Fibroblast of villous mesenchyme (primary cell): ENCODE data around the gene CHPF2. TPM values are rescaled to one million over a fixed set of nuclear protein-coding genes. Genes with fewer than 3 reads are reported as not detected.

ENCODE experiments used
- DNase-seq: peaks from one replicate; pipeline ENCODE4 v3.0.0-alpha.2; 2010; ENCODE audit warnings: low read depth
- H3K4me3 ChIP-seq: 2 replicates; pipeline ENCODE4 v1.5.1; 2011; ENCODE audit warnings: low read depth, mild to moderate bottlenecking, low read length
- total RNA-seq: library from RNA; depleted of rRNA; stranded (reverse); fragments of >200 nt; gene quantifications from 2 replicates; pipeline ENCODE4 v1.2.3, GENCODE V29; 2012
- TF ChIP-seq, protein P1 (sequence below): IDR thresholded peaks from 2 replicates; pipeline ENCODE4 v1.5.1; 2012; ENCODE audit warnings: low read depth, mild to moderate bottlenecking, low read length; ENCODE audit not compliant: insufficient read depth

CHPF2 gene
- total RNA-seq, 1 donor = 90.7 TPM

DNA sequence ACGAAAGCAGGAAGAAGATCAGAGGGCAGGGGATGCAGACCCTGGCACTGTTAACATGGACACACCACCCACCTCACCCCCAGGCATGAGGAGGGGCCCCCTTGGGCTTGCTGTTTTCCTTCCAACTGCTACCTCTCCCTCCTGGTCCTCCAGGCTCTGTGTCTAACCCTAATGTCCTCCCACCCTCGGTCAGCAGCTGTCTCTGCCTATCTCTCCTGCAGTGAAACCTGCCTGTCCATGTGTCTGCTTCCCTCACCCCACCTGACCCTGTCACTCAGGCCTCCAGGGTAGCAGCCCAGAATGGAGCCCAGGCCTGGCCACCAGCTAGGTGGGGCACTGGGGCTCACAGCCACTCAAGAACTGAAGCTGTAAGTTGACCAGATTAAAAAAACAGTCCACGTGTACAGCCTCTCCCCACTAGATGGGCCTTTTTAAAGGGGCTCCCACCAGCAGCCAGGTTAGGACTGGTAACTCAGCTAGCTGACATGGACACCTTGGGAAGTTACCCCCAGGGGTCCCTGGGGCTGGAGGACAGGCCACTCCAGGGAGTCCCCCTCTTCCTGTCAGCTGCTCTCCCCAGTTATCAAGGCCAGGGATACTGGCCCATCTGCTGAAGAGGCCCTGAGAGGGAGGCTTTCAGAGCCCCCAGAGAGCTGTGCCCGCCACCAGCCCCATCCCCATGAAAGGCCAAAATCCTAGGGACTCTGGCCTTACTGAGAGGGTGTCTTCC is 14.7 kb downstream of the CHPF2 start:
- peak overlapping the region; percentile 79 for H3K4me3 ChIP-seq
- TF ChIP-seq, protein P1, sequence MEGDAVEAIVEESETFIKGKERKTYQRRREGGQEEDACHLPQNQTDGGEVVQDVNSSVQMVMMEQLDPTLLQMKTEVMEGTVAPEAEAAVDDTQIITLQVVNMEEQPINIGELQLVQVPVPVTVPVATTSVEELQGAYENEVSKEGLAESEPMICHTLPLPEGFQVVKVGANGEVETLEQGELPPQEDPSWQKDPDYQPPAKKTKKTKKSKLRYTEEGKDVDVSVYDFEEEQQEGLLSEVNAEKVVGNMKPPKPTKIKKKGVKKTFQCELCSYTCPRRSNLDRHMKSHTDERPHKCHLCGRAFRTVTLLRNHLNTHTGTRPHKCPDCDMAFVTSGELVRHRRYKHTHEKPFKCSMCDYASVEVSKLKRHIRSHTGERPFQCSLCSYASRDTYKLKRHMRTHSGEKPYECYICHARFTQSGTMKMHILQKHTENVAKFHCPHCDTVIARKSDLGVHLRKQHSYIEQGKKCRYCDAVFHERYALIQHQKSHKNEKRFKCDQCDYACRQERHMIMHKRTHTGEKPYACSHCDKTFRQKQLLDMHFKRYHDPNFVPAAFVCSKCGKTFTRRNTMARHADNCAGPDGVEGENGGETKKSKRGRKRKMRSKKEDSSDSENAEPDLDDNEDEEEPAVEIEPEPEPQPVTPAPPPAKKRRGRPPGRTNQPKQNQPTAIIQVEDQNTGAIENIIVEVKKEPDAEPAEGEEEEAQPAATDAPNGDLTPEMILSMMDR = no peak
- no peak for DNase-seq

DNA sequence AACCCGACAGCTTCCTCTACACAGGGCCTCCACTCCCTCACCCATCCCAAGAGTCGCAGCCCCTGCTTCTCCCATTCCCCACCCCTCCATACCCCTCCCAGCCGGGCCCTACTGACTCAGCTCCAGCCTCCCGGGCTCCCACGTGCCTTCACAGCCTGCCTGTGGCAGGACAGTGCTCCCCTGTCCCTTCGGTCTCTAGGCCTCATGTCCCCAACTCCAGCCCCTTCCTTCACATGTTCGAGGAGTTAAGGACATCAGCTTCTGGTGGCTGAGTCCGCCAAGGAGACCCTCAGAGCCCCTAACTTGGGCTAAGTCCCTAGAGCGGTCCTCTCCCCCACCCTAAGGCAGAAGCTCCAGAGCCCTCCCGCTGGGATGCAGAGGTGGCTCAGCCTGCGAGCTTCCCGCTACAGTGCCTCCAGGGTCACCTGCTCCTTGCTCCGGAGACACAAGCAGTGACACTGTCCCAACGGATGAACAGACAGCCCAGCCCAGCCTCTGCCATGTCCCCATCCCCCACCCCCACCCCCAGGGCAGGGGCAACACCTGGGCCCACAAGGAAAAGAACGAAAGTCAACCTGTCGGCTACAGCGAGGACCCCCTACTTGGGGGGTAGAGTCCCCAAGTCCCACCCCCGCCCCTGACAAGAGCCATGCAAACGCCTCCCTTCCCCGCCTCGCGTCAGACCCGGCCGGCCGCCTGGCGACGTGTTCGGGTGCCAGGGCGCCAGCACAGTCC is 15.5 kb downstream of the CHPF2 start:
- TF ChIP-seq, protein P1 = no peak
- no peak for DNase-seq
- peak overlapping the region; percentile 79 for H3K4me3 ChIP-seq

DNA sequence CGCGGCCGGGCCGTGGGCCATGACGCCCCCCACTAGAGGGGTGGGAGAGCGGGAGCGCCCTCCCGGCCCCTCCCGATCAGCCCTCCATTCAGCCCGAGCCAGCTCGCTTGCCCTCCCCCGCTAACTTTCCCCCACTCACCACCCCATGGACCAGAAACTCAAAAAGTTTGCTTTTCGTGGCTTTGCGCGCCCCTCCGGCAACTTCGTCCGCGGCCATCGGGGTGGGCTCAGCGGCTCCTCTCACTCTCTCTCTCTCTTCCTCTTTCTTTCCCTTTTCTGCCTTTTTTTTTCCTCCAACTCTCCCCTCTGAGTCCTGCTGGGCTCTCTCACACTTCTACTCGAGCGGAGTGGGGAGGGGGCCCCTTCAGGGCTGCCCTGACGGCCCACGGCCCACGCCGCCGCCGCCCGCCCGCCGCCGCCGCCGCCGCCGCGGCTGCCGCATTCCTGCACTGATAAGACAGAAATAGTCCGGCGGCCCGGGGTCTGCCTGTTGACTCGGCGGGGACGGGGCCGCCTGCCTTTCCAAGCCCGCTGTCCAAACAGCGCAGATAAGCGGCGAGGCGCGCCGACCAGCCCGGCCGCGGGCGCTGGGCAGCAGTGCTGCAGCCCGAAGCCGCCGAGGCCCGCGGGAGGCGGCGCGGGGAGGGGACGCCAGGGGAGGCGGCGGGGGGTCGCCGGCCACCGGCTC is 16.2 kb downstream of the CHPF2 start, which contains the start of gene SMARCD3:
TSS of gene SMARCD3 (minus strand) at position 349 of the 688 bp plus-strand sequence. CDS start at position 217, 132 bp downstream.
- TF ChIP-seq, protein P1 = no peak
- H3K4me3 ChIP-seq = peak within 1 kb of the TSS; percentile 79
- DNase-seq = peak; percentile 76

DNA sequence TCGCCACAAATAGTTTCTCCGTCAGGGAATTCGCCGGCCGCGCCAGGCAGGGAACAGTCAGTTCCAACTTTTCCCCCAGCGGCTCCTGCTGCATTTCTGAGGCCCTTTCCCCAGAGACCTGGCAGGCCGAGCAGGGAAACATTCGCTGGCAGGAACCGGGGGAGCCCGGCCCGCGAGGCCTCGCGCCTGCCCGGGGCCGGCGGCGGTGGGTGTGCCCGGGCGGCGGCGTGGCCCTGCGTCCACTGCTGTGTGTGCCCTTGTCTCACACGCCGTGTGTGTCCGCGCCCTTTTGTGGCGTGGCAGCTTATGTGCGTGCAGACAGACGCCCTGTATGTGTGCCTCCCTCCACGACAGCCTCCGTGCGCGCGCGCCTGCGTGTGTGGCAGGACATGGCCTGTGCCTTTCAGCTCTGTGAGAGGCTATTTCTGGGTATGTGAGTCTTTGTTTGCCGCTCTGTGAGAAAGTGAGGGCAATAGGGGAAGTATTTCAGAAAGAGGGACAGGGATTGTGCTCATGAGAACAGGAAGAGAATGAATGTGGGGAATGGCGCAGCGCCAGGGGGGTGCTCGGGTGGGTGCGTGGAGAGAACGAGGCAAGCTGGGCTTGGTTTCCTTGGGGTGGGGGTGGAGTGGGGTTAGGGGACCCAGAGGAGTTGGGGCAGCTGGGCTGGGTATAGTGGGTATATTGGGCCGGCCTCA is 16.9 kb downstream of the CHPF2 start:
- DNase-seq = peak; percentile 62
- TF ChIP-seq, protein P1 = no peak
- H3K4me3 ChIP-seq = peak overlapping the region; percentile 79

DNA sequence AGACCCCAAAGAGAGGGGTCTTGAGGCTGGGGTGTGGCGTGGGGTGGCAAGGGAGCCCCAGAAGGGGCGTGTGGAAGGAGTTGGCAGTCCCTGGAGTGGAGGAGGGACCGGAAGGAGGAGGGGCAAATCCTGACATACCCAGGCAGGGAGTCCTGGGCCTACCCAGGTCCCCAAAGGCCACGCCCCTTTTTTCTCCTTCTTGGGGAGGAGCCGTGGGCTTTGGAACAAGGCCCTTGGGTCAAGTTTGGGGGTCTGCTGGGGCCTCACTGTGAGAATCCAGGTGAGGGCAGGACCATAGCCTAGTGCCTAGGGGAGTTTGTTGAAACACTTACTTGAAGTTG is 17.4 kb downstream of the CHPF2 start:
- TF ChIP-seq, protein P1 = no peak
- DNase-seq = no peak
- no peak overlapping the region for H3K4me3 ChIP-seq
